ENCODE results near the gene PTGDR.

GRCh38 chr14:52312931-52313355, 45.4 kb downstream of the PTGDR start:
- TF ChIP-seq ZNF274 (IDR thresholded peaks at IDR 0.05; ENCODE audit: low read depth, low read length): no peak
- no peak for TF ChIP-seq YY1 (IDR thresholded peaks at IDR 0.05; ENCODE audit: insufficient read depth, insufficient read length)
- no peak for TF ChIP-seq SUZ12 (IDR thresholded peaks at IDR 0.05; ENCODE audit: extremely low read depth, insufficient read depth, insufficient read length)
